ENCODE measurements around the gene FAM237A.

FAM237A gene

DNA sequence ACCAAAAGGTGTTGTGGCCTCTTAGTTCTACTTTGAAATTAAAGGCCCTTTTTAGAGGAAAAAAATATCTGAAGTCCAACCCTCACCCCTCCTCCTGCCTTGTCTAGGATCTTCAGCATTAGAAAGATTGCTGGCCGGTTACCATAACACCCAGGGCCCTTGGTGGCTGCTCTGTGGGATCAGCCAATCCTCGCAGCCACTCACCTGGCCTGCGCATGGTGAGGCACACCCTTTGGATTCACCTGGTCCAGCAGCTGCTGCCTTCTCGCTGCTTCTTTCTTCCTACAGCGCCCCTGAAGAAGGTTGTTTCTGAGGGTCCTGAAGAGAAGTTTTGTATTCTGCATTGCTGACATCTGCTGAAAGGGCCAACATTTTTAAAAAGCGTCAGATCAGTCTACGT, 50.7 kb downstream of the FAM237A start:
- DNase-seq: no peak

DNA sequence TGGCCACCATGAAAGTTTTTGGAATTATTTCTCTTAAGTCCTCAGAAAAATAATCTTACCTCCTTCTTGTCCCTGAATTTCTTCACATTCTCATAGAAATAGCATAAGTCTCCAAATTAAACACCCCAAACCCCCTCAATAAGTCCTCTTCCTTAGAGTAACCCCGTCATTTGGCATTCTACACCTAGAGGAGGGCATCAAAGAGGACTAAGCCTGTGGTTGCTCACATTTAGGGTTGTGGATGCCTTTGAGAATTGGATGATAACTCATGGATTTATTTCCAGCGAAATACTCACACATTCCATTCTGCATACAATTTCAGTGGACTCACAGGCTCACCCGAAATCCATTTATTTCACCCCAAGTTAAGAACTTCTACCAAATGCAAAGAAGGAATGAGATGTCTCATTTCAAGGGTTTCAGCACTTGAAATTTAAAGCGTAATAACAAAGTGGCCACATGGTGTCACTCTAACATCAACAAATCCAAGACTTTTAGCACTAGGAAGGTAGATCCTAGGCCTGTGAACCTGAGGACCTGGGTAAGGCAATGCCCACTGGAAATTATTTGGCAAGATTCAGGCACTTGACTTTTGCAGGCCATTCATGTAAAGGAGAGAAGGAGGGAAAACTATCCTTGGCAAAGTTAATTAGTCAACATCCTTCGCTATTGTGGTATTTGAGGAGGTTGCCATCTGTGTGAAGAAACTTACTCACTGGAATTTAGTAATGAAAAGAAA, 51.3 kb downstream of the FAM237A start:
- DNase-seq: peak; percentile 34

DNA sequence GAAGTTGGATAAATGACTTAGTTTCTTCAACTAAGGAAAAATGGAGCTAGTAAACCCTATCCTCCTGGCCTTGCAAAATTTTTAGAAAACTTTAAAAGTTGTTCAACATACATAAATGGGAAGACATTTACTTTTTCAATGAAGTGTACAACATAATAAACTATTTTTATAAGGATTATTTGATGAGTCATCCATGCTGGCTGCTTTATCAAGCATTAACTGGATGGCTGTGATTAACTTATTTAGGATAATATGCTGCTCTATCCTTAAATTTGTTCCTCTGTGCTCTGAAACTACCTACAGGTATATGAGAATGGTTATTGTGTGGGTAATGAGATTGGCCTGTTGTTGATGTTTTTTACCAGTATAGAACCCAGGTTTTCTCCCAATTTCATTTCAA, 54.6 kb downstream of the FAM237A start:
- DNase-seq: no peak

DNA sequence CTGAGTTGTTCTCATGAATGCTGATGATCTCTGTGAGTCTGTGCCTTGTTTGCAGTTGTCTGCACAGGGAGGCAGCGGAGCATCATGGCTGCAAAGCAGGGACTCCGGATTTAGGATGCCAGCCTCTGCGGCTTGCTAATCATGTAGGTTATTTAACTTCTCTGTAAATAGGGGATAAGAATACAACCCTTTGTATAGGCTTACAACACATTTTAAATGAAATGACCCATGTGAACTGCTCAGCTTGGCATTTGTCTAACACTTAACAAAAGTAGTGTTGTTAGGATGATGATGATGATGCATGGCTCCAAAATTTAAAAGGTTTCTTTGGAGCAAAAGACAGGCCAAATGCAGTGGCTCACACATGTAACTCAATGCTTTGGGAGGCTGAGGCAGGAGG, 56.5 kb downstream of the FAM237A start:
- no peak for DNase-seq

All from MV-4-11 (cell line).